ENCODE data around the gene SF1. TPM values are rescaled to one million over a fixed set of nuclear protein-coding genes. Genes with fewer than 3 reads are reported as not detected.
A peak's percentile ranks its signal among the peaks of the same experiment; 100 is the strongest.

The SF1 gene
- total RNA-seq, 1 experiment from 2014 or later: 170 TPM

GRCh38 chr11:64734811-64735724, 43.3 kb downstream of the SF1 start:
- DNase-seq (ENCODE audit: low read depth in 1 of 2, low spot score in 2 of 2): no peak
- H3K4me3 ChIP-seq: no peak overlapping the region
- peaks cover 8% of the 10 kb centered on the region for H3K4me1 ChIP-seq (replicated peaks)
- H3K36me3 ChIP-seq: no peaks in the 10 kb centered on the region
- H3K9me3 ChIP-seq (replicated peaks): peaks cover 5% of the 10 kb centered on the region; the same call in 1 of the 2 replicates
- H3K27me3 ChIP-seq (replicated peaks): peaks cover 15% of the 10 kb centered on the region
- H3K27ac ChIP-seq: no peak overlapping the region

GRCh38 chr11:64731601-64732000, 46.7 kb downstream of the SF1 start:
- no peak for DNase-seq (ENCODE audit: low read depth in 1 of 2, low spot score in 2 of 2)
- H3K27me3 ChIP-seq (replicated peaks): peaks cover 22% of the 10 kb centered on the region

GRCh38 chr11:64729851-64730382, 48.4 kb downstream of the SF1 start:
- Histone ChIP-seq H3K4me3 (no peak overlapping the region), H3K4me1 (replicated peaks) (no peaks in the 10 kb centered on the region), H3K27me3 (replicated peaks) (peaks cover 36% of the 10 kb centered on the region), H3K27ac (no peak overlapping the region), H3K36me3 (no peaks in the 10 kb centered on the region), H3K9me3 (replicated peaks) (peaks cover 5% of the 10 kb centered on the region; the same call in 1 of the 2 replicates)
- DNase-seq (ENCODE audit: low read depth in 1 of 2, low spot score in 2 of 2): no peak

More at GRCh38 chr11:64731601-64732000, 46.7 kb downstream of the SF1 start:
- H3K27ac ChIP-seq: no peak overlapping the region
- no peaks in the 10 kb centered on the region for H3K36me3 ChIP-seq
- H3K4me1 ChIP-seq (replicated peaks): no peaks in the 10 kb centered on the region
- peaks cover 5% of the 10 kb centered on the region; the same call in 1 of the 2 replicates for H3K9me3 ChIP-seq (replicated peaks)
- no peak overlapping the region for H3K4me3 ChIP-seq

- Histone ChIP-seq H3K27me3 (replicated peaks) (peaks cover 41% of the 10 kb centered on the region), H3K27ac (no peak overlapping the region), H3K4me1 (replicated peaks) (peaks cover under 1% of the 10 kb centered on the region), H3K36me3 (no peaks in the 10 kb centered on the region), H3K4me3 (no peak overlapping the region), H3K9me3 (replicated peaks) (peaks cover 5% of the 10 kb centered on the region; the same call in 1 of the 2 replicates)
- no peak for DNase-seq (ENCODE audit: low read depth in 1 of 2, low spot score in 2 of 2)
These were observed 49.5 kb downstream of the SF1 start for GRCh38 chr11:64728757-64729365.

GRCh38 chr11:64726867-64727530, 51.3 kb downstream of the SF1 start:
- no peak for DNase-seq (ENCODE audit: low read depth in 1 of 2, low spot score in 2 of 2)
- peaks cover 50% of the 10 kb centered on the region for H3K27me3 ChIP-seq (replicated peaks)
- H3K4me3 ChIP-seq: no peak overlapping the region
- peaks cover 9% of the 10 kb centered on the region for H3K4me1 ChIP-seq (replicated peaks)
- H3K36me3 ChIP-seq: no peaks in the 10 kb centered on the region
- H3K27ac ChIP-seq: no peak overlapping the region
- H3K9me3 ChIP-seq (replicated peaks): peaks cover 5% of the 10 kb centered on the region; the same call in 1 of the 2 replicates

- H3K9me3 ChIP-seq (replicated peaks): no peaks in the 10 kb centered on the region
- DNase-seq (ENCODE audit: low read depth in 1 of 2, low spot score in 2 of 2): no peak
- H3K27me3 ChIP-seq (replicated peaks): peaks cover 50% of the 10 kb centered on the region
- no peaks in the 10 kb centered on the region for H3K36me3 ChIP-seq
- H3K27ac ChIP-seq: no peak overlapping the region
- H3K4me1 ChIP-seq (replicated peaks): peaks cover 9% of the 10 kb centered on the region
- H3K4me3 ChIP-seq: no peak overlapping the region
These were observed 52.1 kb downstream of the SF1 start for GRCh38 chr11:64726211-64726641.

GRCh38 chr11:64724863-64725532, 53.3 kb downstream of the SF1 start:
- Histone ChIP-seq H3K27me3 (replicated peaks) (peaks cover 55% of the 10 kb centered on the region), H3K36me3 (no peaks in the 10 kb centered on the region)
- peak in 1 of 2 experiments; percentile 54 for DNase-seq (ENCODE audit: low read depth in 1 of 2, low spot score in 2 of 2)

GRCh38 chr11:64723907-64724862, 54.2 kb downstream of the SF1 start:
- no peak for DNase-seq (ENCODE audit: low read depth in 1 of 2, low spot score in 2 of 2)
- Histone ChIP-seq H3K9me3 (replicated peaks) (no peaks in the 10 kb centered on the region), H3K27me3 (replicated peaks) (peaks cover 63% of the 10 kb centered on the region), H3K4me3 (no peak overlapping the region), H3K27ac (no peak overlapping the region), H3K4me1 (replicated peaks) (peaks cover 9% of the 10 kb centered on the region), H3K36me3 (no peaks in the 10 kb centered on the region)

More at GRCh38 chr11:64724863-64725532, 53.3 kb downstream of the SF1 start:
- Histone ChIP-seq H3K27ac (no peak overlapping the region), H3K9me3 (replicated peaks) (no peaks in the 10 kb centered on the region), H3K4me1 (replicated peaks) (peaks cover 9% of the 10 kb centered on the region), H3K4me3 (no peak overlapping the region)

- no peaks in the 10 kb centered on the region for H3K9me3 ChIP-seq (replicated peaks)
- H3K36me3 ChIP-seq: no peaks in the 10 kb centered on the region
- H3K27ac ChIP-seq: no peak within 1 kb of the TSS
- peaks cover 9% of the 10 kb centered on the region for H3K4me1 ChIP-seq (replicated peaks)
- peaks cover 72% of the 10 kb centered on the region for H3K27me3 ChIP-seq (replicated peaks)
- peak; percentile 74 to 89 for DNase-seq (ENCODE audit: low read depth in 1 of 2, low spot score in 2 of 2)
- peak within 1 kb of the TSS; percentile 44 for H3K4me3 ChIP-seq
These were observed 55.0 kb downstream of the SF1 start, which contains the start of gene NRXN2 for GRCh38 chr11:64723117-64723906. Gene NRXN2, minus strand, starts transcription at chr11:64723197. Its CDS starts 9,498 bp downstream, at chr11:64713699.

GRCh38 chr11:64722141-64723065, 55.9 kb downstream of the SF1 start:
- Histone ChIP-seq H3K4me1 (replicated peaks) (peaks cover 9% of the 10 kb centered on the region), H3K36me3 (no peaks in the 10 kb centered on the region), H3K4me3 (no peak overlapping the region), H3K9me3 (replicated peaks) (no peaks in the 10 kb centered on the region), H3K27ac (no peak overlapping the region), H3K27me3 (replicated peaks) (peaks cover 74% of the 10 kb centered on the region)
- DNase-seq (ENCODE audit: low read depth in 1 of 2, low spot score in 2 of 2): peak in 1 of 2 experiments; percentile 52

- H3K27me3 ChIP-seq (replicated peaks): peaks cover 82% of the 10 kb centered on the region
These were observed 57.0 kb downstream of the SF1 start for GRCh38 chr11:64721359-64721699.

More at GRCh38 chr11:64721359-64721699, 57.0 kb downstream of the SF1 start:
- Histone ChIP-seq H3K27ac (no peak overlapping the region), H3K36me3 (no peaks in the 10 kb centered on the region), H3K4me3 (no peak overlapping the region), H3K9me3 (replicated peaks) (no peaks in the 10 kb centered on the region), H3K4me1 (replicated peaks) (peaks cover 9% of the 10 kb centered on the region)
- no peak for DNase-seq (ENCODE audit: low read depth in 1 of 2, low spot score in 2 of 2)
